HG03039 (cell line): Measurements from ENCODE around the gene SPINDOC.

Source experiments
- ATAC-seq: cut with Tn5 transposase; IDR thresholded peaks from one replicate; pipeline ENCODE4 v1.9.1; 2021; ENCODE audit warnings: mild to moderate bottlenecking, moderate library complexity; ENCODE audit not compliant: unreplicated experiment

The SPINDOC gene

DNA sequence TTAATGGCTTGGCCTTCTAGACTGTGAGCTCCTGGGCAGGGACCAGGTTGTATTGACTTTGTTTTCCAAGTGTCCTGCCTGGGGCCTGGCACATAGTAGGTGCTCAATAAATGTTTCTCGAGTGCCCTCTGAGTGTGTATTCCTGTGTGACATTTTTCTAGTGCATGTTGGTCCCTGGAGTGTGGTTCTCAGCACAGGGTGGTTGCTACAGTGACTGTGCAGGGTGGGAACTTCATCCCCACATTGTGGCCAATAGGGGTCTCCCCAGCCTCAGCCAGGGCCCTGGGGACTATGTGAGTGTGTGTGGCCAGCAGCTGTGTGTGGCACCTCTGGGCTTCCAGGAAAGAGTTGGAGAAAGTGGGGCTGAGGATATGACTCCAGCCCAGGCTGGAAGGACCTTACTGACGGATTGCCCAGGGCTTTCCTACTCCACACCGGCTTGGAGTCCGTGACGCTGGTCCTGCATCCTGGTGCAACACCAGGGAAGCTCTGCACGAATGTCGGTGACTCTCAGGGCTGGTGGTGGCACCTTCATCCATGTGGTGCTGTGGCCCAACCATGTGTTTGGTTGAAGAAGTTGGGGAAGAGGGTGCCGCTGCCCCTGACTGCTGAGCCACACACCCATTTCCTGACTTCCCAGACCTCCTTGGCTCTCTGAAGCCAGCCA, 16.7 kb downstream of the SPINDOC start:
- no peak for ATAC-seq

DNA sequence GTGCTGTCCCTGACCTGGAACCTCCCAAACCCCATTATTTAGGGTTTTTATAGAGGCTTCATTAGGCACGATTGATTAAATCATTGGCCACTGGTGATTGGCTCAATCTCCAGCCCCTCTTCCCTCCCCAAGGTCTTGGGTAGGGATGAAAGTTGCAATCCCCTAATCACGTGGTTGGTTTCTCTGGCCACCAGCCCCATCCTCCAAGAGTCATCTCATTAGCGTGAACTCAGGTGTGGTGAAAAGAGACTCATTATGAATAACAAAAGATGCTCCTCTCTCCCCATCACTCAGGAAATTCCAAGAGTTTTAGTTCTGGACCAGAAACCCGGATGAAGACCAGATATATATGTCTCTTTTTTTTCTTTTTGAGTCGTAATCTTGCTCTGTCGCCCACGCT, 18.1 kb downstream of the SPINDOC start:
- no peak for ATAC-seq

DNA sequence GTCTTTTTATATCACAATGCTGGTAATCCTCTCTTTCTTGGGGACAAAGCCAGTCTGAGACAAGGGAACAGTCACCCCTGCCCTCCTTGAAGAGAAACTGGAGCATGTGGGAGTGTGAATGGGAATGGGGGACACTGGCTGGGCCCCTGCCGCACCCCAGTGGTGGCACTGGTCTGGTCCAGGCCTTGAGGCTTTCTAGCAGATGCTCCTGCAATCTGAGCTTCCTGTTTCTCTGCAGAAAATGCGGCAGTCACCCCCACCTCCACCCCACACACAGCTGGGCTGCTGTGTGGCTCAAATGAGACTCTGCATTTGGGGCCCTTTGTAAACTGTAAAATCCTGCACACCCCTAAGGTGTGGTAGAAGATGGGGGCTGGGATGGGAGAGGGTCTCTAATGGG, 19.1 kb downstream of the SPINDOC start:
- ATAC-seq, result no peak

DNA sequence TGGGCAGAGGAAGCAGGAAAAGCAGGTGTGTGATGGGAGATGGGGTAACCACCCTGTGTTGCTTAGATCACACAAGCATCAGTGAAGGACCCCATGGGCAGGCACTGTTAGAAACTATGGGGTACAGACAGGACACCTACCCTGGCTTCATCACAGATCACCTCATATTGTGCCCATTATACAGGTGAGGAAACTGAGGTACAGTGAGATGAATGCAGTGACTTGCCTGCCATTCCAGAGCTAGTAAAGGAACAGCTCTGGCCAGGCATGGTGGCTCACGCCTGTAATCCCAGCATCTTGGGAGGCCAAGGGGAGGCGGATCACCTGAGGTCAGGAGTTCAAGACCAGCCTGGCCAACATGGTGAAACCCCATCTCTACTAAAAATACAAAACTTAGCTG, 19.8 kb downstream of the SPINDOC start:
- no peak for ATAC-seq

DNA sequence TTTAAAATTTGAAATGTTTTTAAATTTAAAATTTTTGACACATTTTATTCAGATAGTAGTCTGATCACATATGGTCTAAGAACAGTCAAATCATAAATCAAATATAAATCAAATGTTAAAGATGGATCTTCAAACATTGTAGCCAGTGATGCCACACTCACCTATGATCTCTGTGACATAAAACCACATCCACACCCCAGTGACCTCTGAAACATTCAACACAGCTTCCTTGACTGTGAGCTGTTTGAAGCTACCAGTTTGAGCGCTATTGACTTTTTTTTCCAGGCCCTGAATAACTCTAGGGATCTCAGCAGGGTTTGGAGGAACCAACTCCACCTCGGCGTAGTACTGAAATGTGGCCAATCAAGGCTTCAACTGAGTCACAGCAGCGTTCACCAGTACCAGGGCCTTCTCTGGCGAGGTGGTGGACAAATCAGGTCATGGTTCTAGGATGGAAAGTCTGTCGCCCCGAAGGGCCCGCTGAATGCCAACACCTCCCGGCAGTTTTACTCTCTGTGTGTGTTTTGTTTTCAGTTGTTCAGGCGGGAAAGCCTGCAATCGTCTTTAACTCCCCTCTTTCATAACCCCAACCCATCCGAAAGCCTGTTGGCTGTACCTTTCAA, 21.4 kb downstream of the SPINDOC start:
- ATAC-seq, result no peak

DNA sequence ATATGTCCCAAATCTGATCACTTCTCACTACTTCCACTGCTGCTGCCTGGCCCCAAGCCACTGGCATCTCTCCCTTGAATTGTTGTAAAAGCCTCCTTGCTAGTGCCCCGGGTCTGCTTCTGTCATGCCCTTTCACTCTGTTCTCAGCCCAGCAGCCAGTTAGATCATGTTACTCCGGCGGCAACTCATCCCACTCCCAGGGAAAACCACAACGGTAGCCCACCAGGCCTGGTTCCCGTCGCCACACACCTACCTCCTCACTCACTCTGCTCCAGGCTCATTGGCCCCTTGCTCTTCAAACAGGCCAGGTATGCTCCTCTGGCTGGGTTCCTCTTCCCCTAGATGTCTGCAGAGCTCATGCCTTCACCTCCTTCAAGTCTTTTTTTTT, 21.9 kb downstream of the SPINDOC start:
- ATAC-seq, result no peak

DNA sequence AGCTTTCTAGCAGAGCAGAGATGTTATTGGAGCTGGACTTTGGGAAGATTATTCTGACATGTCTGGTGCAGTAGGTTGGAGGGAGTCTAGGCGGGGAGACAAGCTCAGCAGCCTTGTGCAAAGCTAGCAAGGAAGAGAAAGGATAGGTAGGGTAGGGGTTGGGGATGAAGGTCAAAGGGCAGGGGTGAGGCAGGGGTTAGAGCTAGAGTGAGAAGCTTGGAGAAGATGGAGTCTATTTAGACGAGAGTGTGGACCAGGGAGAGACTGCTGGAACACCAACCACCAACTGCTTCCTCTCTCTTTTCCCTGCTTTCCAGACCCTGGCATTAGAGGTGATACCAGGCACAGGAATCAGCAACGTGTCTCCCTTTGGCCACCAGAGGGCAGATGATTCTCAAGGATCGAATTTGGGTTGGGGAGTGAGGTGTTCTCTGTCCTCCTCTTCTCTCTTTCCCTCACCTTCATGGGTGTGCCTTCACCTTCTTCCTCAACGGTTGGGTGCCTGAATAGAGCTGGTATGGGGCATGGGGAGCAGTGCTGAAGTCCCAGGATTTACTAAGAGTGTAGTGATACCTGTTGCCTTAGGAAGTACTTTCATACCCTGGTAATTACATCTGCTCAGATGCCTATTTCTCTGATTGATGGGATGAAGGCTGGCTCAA, 23.9 kb downstream of the SPINDOC start:
- no peak for ATAC-seq

DNA sequence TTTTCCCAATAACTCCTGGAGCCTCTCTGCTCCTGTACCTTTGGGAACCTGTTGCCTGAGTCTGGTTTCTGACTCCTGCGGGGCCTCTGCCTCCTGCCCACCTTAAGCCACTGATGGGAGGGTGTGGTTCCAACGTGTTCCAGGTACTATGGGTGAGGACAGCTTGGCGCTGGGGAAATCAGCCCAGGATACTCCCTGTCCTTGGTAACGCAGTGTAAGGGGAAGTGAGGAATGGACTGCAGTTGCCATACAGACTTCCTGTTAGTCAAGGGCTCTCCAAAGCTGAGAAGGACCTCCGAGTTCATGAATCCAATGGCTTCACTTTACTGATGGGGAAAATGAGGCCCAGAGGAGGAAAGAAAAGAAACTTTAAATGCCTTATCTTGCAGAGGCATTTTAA, 24.5 kb downstream of the SPINDOC start:
- ATAC-seq, result no peak

DNA sequence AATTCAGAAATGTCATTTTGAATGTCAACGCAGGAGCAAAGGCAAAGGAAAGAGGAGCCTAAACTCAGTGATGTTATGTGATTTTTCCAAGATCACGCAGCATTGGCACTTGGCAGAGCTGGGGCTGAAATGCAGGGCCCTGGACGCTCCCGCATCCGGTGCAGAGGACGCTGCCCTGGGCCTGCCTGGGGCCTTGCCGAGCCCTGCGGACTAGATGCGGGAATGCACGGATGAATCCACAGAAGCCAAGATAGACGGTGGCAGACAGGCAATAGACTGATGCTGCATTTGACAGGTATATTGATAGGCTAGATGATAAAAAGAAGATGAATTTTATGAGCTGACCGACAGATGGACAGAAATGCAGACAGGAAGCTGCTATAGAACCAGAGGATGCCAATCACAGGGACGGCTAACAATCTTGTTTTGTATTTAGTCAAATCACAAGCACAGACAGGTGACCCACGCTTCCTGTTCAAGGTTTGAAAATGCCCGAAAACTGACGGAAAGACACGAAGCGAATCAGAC, 25.0 kb downstream of the SPINDOC start:
- ATAC-seq, result no peak

DNA sequence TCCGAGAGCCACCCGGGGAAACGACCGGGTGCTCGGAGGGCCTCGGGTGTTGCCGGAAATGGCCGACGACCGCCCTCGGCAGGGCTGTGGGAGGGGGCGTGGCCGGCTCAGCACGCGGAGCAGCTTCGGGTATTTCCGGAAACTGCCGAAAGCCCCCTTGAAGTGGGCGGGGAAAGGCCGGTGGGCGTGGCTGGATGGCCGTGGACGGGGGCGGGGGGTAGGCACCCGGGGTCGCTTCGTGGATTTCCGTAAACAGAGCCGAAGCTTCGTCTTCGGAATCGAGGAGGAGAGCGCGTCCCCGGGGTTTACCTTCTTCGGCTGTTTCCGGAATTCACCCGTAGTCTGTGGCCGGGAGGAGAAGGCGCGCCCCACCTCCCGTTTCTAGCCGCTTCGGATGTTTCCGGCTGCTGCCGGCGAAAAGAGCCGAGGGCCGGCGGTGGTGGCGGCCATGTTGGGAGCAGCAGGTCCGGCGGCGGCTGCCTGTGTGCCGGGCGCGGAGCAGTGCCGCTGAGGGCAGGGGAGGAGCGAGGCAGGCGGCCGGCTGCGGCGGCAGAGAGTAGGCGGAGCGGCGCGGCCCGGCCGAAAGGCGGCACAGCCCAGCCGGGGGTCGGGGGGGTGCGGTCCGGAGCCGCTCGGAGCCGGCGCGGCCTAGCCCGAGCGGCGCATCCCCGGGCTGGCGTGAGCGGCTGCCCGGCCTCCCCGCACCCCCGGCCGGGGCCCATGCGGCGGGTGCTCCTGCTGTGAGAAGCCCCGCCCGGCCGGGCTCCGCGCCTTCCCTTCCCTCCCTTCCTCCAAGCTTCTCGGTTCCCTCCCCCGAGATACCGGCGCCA, 25.6 kb downstream of the SPINDOC start, which contains the start of gene MARK2:
Gene MARK2 (plus strand): TSS at position 433 of the 830 bp plus-strand sequence. CDS start 397 bp downstream, at position 830.
- peak; percentile 58 for ATAC-seq

DNA sequence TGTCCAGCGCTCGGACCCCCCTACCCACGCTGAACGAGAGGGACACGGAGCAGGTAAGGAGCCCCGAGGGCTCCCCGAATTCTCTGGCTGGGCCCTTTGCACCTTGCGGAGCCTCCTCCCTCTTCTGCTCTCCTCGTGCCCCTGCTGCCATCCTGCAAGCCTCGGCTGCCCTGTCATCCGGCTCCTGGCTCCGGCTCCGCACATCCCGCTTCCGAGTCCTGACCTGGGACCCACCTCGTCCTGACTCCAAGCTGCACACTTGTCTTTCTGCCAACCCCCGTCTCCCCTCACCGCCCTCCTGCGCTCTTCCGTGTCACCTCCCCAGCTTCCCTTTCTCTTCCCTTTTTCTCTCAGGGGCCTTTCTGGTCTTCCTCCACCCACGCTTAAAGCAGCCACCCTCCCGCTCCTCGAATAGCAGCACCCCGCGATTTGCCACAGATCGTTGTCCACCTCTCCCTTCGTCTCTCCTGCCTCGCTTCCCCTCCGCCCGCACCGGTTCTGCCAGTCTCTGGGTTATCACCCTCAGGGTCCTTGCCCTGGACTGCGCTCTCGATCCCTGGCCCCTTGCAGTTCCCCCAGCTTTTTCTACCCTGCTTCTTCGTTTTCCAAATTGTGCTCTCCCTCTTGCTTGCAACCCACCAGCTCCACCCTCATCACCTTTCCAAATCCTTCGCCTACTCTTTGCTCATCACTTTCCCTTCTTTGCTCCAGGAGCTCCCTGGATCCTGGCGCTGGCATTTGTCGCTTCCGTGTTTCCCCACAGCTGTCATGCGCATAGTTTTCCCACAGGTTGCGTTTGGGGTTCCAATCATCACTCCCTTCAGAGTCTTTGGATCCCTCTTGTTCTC, 26.5 kb downstream of the SPINDOC start:
- peak; percentile 3 for ATAC-seq

DNA sequence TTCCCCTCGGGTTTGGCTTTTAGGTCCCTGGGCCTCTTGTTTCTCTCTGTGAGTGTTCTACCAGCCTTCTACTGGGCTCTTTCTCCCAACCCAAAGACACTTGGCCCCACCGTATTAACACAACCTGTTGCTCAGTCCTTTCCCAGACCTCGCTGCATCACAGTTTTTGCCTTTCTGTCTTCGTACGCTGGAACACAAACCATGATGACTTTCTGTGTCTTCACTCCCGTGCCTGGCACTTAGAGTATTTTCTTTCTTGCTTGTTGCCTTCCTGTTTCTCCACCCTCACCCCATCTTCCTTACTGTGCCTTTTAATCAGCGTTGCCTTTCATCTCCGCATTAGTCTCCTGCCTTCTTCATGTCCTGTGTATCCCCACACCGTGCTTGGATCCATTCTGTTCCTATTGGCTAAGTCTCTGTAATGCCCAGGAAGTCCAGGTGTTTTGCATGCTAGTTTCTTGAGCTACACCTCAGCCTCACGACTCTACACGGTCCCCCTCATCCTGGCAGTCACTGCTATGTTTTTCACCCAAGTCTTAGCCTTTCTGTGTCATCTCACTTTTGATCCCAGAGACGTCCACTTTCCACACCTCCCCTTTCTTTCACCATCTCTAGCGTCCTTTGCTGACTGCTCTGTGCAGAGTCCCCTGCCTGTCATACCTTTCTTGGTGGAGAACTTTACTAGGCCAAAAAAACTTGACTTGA, 27.3 kb downstream of the SPINDOC start:
- ATAC-seq, result no peak

DNA sequence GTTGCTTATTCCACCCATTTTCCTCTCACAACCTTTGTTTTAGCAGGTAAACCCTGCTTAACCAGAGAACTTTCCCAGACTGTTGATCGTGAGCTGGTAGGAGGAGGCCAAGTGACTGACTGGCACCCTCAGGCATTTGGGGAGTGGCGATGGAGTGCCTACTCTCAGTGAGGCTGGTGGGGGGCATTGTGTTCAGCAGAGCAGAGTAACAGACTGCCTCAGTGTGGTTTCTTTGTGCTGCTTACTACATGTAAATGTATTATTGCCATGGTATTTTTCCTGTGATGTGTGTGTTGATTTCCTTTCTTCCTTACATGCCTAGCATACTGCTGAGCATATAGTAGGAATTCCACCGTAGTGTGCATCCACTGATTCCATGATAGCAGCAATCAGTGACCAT, 28.3 kb downstream of the SPINDOC start:
- ATAC-seq, result no peak

DNA sequence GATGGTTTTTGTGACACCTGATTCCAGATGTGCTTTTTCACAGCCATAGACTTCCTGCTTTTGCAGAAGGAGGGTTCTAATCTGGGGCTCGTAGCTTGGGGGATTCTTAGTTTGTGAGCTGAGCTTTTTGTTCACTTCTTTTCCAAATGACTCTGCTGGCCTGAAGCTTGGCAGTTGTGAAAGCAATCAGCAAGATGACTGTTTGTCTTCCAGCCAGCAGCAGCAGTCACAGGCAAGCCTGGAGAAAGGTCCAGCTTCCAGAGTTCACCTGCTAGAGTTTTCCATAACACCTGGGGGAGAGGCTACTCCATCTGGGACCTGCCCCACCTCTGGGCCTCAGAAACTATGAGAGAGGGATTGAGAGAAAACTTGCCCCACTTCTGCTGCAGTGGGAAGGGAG, 29.8 kb downstream of the SPINDOC start:
- ATAC-seq, result no peak

DNA sequence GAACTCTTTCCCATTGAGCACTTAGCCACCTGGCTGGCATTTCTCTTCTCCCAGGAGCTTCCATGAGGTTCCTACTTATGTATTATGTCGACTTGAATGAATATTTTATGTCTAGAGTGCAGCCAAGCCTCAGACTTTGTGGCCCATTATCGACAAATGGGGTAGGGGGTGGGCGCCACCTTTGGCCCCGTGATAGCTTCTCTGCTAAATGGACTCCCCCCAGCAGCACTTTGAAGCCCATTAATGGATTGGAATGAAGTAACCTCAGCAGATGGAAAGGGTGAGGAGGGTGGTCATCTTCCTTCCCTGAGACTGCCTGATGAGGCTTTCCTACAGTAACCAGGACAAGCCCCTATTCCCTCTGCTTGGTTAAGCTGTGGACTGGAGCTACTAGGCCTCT, 31.6 kb downstream of the SPINDOC start:
- no peak for ATAC-seq

DNA sequence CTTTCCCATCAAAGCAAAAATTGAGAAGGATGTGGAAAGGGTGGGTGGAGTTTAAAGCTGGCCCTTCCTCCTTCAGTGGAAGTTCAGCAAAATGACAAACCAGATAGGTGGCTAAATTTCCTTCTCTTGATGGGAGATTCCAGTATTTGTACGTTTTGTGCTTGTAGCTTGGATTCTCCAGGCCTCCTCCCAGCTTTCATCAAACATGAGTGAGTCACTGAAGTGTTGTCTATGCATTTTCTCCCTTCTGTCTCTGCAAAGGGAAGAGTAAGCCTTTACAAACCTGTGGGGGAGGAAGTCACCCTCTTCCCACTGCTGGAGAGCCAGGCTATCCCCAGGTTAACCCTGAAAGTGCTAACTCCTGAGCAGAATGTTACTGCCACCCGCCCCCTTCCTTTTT, 32.0 kb downstream of the SPINDOC start:
- no peak for ATAC-seq

DNA sequence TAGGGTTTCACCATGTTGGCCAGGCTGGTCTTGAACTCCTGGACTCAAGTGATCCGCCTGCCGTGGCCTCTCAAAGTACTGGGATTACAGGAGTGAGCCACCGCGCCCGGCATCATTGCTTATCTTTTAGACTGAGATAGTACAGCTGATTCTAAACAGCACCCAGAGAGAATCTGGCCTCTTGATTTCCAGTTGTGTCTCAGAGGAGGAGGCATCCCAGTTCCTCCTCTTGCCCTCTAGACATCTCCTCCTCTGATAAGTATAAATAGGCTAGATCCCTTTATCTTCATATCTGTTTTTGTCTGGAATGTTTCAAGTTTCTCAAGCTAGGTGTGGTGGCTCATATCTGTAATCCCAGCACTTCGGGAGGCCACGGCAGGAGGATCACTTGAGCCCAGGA, 32.7 kb downstream of the SPINDOC start:
- no peak for ATAC-seq

DNA sequence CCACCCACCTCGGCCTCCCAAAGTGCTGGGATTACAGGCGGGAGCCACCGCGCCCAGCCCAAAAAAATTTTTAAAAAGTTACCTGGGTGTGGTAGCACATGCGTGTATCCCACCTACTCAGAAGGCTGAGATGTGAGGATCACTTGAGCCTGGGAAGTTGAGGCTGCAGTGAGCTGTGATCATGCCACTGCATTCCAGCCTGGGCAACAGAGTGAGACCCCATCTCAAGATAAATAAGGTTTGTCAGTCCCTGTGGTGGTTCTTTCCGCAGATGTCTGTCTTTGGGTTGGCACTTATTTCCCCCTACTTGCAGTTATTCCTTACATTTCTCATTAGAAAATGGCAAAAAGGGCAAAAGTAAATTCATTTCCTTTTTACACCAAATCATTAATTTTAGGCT, 33.6 kb downstream of the SPINDOC start:
- no peak for ATAC-seq

DNA sequence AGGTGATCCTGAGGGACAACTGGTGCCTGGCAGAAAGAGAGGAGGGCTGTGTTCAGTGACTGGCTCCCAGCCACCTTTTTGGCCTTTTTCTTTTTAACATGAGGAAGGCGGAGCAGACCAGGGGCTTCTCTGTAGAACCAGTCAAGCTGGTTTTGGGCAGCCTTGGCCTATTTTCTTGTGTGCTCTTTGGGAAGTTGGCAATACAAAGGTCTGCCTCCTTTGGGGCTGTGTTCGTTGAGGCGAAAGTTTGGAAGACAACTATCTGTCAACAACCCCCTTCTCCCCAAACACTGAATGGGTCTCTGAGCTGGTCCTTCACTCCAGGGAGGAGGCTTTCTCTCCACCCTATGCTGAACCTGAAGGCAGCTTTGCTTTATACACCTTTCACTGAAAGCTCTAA, 34.1 kb downstream of the SPINDOC start:
- no peak for ATAC-seq

DNA sequence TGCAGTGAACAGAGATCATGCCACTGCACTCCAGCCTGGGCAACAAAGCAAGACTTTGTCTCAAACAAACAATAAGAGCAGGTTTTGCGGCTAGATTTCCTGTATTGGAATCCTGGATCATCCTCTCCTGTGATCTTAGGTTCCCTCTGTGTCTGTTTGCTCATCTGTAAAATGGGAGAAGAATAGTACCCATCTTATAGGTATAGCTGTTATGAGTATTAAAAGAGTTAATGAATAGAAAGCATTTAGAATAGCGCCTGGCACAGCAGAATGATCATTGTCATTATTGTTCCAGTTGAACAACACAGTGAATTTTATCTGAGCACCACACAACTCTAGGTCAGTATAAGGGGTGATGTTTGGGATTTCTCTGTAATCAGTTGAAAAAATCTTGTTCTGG, 36.4 kb downstream of the SPINDOC start:
- no peak for ATAC-seq
